Superior temporal gyrus (tissue), 1 donor: ENCODE results near the gene OR10H3.
"Not testable (repeated sequence)": the region's sequence is repeated elsewhere in the genome, so short reads cannot be mapped to it uniquely, and the experiment has no call there.

Source experiments
- DNase-seq: peaks from one replicate; pipeline ENCODE4 v3.0.0-alpha.2; 2016; ENCODE audit errors: extremely low spot score

The OR10H3 gene

GRCh38 chr19:15779756-15780476 lies 42.1 kb downstream of the OR10H3 start:
- DNase-seq = peak; percentile 81

GRCh38 chr19:15780610-15781418 lies 43.0 kb downstream of the OR10H3 start:
- peak; percentile 14 for DNase-seq

GRCh38 chr19:15781661-15782060 lies 43.9 kb downstream of the OR10H3 start:
- DNase-seq = no peak

GRCh38 chr19:15782211-15782610 lies 44.4 kb downstream of the OR10H3 start:
- no peak for DNase-seq

GRCh38 chr19:15782896-15783295 lies 45.1 kb downstream of the OR10H3 start:
- not testable (repeated sequence) for DNase-seq

- DNase-seq = no peak
Measured at GRCh38 chr19:15787611-15788155, 49.9 kb downstream of the OR10H3 start, which contains the start of gene OR10H5. Gene OR10H5 (plus strand): TSS chr19:15787661. CDS start chr19:15794049, 6,388 bp downstream.

GRCh38 chr19:15788594-15789270 lies 50.9 kb downstream of the OR10H3 start:
- DNase-seq = no peak

GRCh38 chr19:15790096-15790495 lies 52.3 kb downstream of the OR10H3 start:
- no peak for DNase-seq
